Measurements from ENCODE around the gene EFHC1. TPM values are rescaled to one million over a fixed set of nuclear protein-coding genes. Genes with fewer than 3 reads are reported as not detected.

Gene EFHC1
- total RNA-seq, 1 experiment from 2014 or later = 13.2 TPM

DNA sequence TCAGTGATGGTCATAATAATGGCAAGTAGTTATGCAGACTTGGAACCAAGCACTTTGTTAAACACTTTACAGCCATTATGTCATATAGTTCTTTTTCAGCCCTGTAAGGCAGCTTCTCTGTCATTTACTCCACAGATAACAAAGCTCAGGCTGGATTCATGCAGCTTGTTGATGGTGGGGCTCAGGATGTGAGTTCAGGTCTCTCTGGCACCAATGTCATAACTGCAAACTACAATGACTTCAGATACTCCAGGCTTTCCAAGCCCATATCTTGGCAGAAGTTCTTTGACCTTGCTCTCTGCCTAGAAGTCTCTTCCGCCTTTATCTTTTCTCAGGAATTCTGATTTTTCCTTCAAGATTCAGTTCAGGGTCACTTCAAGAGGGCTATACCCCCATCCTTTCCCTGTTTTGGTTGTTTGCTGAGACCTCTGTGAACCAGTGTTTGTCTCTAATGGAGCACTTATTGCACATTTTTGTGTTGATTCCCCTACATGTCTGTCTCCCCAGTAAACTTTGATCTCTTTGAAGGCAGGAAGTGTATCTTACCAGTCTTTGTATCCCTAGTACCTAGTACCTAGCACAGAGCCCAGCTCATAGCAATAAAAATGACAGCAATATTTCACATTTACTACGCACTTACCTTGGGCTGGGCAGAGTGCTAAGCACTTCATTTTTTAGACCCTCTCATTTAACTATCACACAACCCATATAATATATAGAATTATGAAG lies 19.7 kb upstream of the EFHC1 start:
- Histone ChIP-seq H3T11ph (ENCODE audit: low read length) (no peak overlapping the region), H3K4me2 (ENCODE audit: insufficient read depth, insufficient read length, low read length) (no peak overlapping the region), H3K23ac (ENCODE audit: insufficient read length, low read depth, low read length) (no peak overlapping the region), H3K9ac (ENCODE audit: extremely low read depth, insufficient read length, low read length) (no peak overlapping the region), H2AFZ (ENCODE audit: low read length) (no peak overlapping the region), H4K5ac (ENCODE audit: insufficient read length, low read depth, low read length) (no peak overlapping the region), H3K4ac (ENCODE audit: low read depth, low read length) (no peak overlapping the region), H3K56ac (ENCODE audit: insufficient read length, low read depth, low read length) (no peak overlapping the region), H3K18ac (ENCODE audit: insufficient read length, low read depth, low read length) (no peak overlapping the region), H2BK15ac (ENCODE audit: low read depth, low read length) (no peak overlapping the region), H4K20me1 (ENCODE audit: control insufficient read depth, insufficient read depth, insufficient read length) (no peaks in the 10 kb centered on the region), H2BK5ac (ENCODE audit: insufficient read length, low read length) (no peak overlapping the region), H3K9me3 (ENCODE audit: control insufficient read depth, low read depth, low read length) (no peaks in the 10 kb centered on the region), H3K79me1 (ENCODE audit: insufficient read depth, low read depth, low read length, poor library complexity, severe bottlenecking) (no peaks in the 10 kb centered on the region), H3K4me1 (ENCODE audit: insufficient read depth, low read length) (no peaks in the 10 kb centered on the region), H3K27me3 (ENCODE audit: insufficient read depth, low read length) (no peaks in the 10 kb centered on the region), H4K91ac (ENCODE audit: insufficient read length, low read depth, low read length) (no peak overlapping the region), H2BK12ac (ENCODE audit: insufficient read length, low read depth, low read length) (no peak overlapping the region), H3K27ac (ENCODE audit: insufficient read length, low read depth, low read length) (no peak overlapping the region), H3K79me2 (ENCODE audit: insufficient read depth, low read length) (no peaks in the 10 kb centered on the region), H3K23me2 (ENCODE audit: insufficient read length, low read depth, low read length, poor library complexity, severe bottlenecking) (no peaks in the 10 kb centered on the region), H3K14ac (ENCODE audit: insufficient read depth, low read length) (no peak overlapping the region), H2AK5ac (ENCODE audit: insufficient read length, low read length) (no peak overlapping the region), H2BK20ac (ENCODE audit: low read depth, low read length, poor library complexity, severe bottlenecking) (no peak overlapping the region), H4K8ac (replicated peaks; ENCODE audit: insufficient read length, low read depth, low read length) (no peak overlapping the region), H2BK120ac (ENCODE audit: low read depth, low read length, poor library complexity, severe bottlenecking) (no peak overlapping the region)
- DNase-seq = no peak
- H3K27ac Mint-ChIP-seq = no peak overlapping the region
- peaks cover 3 to 12% (median 6%) of the 10 kb centered on the region in 3 experiments; a peak in 4 of 7 replicates for H3K36me3 Mint-ChIP-seq (ENCODE audit: insufficient read depth in 1 of 3, low read depth in 3 of 3)
- H3K4me1 Mint-ChIP-seq = peaks cover 22 to 23% of the 10 kb centered on the region in 2 experiments
- H3K4me3 Mint-ChIP-seq = no peak overlapping the region
- H3K9me3 Mint-ChIP-seq = no peaks in the 10 kb centered on the region; a peak in 1 of 5 replicates
- TF ChIP-seq CTCF (conservative IDR thresholded peaks at IDR 0.05) = no peak
- H3K27me3 Mint-ChIP-seq (ENCODE audit: low read depth) = no peaks in the 10 kb centered on the region
- no CpG with 5 or more reads among the region's 2 CpGs for WGBS (ENCODE audit: extremely low coverage, insufficient read length, low lambda C conversion rate)

Measured in H9 (cell line).